Pancreas (tissue), 10 donors: ENCODE results near the gene DNAJB8. TPM values are rescaled to one million over a fixed set of nuclear protein-coding genes. Genes with fewer than 3 reads are reported as not detected.
A peak's percentile ranks its signal among the peaks of the same experiment; 100 is the strongest.

Experiments used
- ATAC-seq, 4 donors: fragments of 200-7000 bp; cut with Tn5 transposase; one replicate each; pipeline versions ENCODE4 v1.8.0 to v1.9.1; 2020; ENCODE audit warnings: mild to moderate bottlenecking in 4 of 4, moderate library complexity in 4 of 4
- DNase-seq, 6 donors: peaks; one replicate each; pipeline ENCODE4 v3.0.0-alpha.2; 2020
- FAIRE-seq: peaks from 2 replicates; lab custom pipeline; 2012; peaks lifted over from hg19 to GRCh38; lab: Jason Lieb, UNC
- H3K27ac ChIP-seq, 4 donors: fragments of 200-600 bp; sonication (generic); 1 replicate in 3 of 4; 2 replicates in 1 of 4; pipeline versions ENCODE4 v1.5.0 to v1.8.0; 2020
- H3K27me3 ChIP-seq, 4 donors: fragments of 200-600 bp; one replicate each; pipeline ENCODE4 v1.8.0; 2021
- H3K36me3 ChIP-seq, 3 donors: fragments of 200-600 bp; sonication (generic) in 1 of 3; one replicate each; pipeline versions ENCODE4 v1.5.0 to v1.8.0; 2020 to 2021
- H3K4me1 ChIP-seq, 3 donors: fragments of 200-600 bp; one replicate each; pipeline ENCODE4 v1.8.0; 2021
- H3K4me3 ChIP-seq, 4 donors: fragments of 200-600 bp; sonication (generic) in 2 of 4; one replicate each; pipeline versions ENCODE4 v1.5.0 to v1.8.0; 2020 to 2021
- H3K9me3 ChIP-seq, 4 donors: fragments of 200-600 bp; one replicate each; pipeline ENCODE4 v1.8.0; 2021
- WGBS, 2 donors: extraction: QIAGEN DNeasy Blood & Tissue Kit; methylation state at CpG; one replicate each; pipeline ENCODE4 v1.1.7; 2013; 5-methylcytosine and 5-hydroxymethylcytosine counted together
- intact Hi-C, 3 donors: fragments of 100-400 bp; cut with DNase I; formaldehyde crosslinking; loops; one replicate each; pipeline versions ENCODE4 v1.11.1 to v1.14.2; 2022
- polyA plus RNA-seq, 2 donors: library from polyadenylated mRNA; stranded (reverse); fragments of 200-250 nt; gene quantifications; one replicate each; pipeline ENCODE4 v1.2.3, GENCODE V29; 2013
- total RNA-seq, 6 donors: library from RNA; stranded (reverse); fragmentation: NEBNext Ultra II Directional in 4 of 6; extraction: Animal tissue kit (Norgen Biotek cat#: 25700) in 4 of 6; gene quantifications; one replicate each; pipeline versions ENCODE4 v1.2.1 to v1.2.4, GENCODE V29; 2021 to 2023
- TF ChIP-seq, protein P1 (sequence below), 4 donors: fragments of 200-600 bp; sonication (generic) in 3 of 4; IDR thresholded peaks; one replicate each; pipeline versions ENCODE4 v1.5.0 to v1.8.0; 2021; ENCODE audit warnings: antibody characterized with exemption in 4 of 4
- donor health status: healthy with polysubstance abuse.
- donor health status: DM: no; HTN: no; CAD: no; lungs with moderate emphysema.
- donor health status: DM: no; HTN: no; CAD: no.
- donor health status: control.
- donor health status: control.
- donor health status: Bipolar disorder and iron deficiency.
- donor health status: DM: yes; HTN: yes; CAD: no.
- donor health status: DM: no; HTN: no; CAD: no.
- donor health status: DM: no; HTN: no; CAD: no.
- donor health status: DM: yes; HTN: yes; CAD: no.

Gene DNAJB8
- total and polyA plus RNA-seq, 8 donors, result not detected

DNA sequence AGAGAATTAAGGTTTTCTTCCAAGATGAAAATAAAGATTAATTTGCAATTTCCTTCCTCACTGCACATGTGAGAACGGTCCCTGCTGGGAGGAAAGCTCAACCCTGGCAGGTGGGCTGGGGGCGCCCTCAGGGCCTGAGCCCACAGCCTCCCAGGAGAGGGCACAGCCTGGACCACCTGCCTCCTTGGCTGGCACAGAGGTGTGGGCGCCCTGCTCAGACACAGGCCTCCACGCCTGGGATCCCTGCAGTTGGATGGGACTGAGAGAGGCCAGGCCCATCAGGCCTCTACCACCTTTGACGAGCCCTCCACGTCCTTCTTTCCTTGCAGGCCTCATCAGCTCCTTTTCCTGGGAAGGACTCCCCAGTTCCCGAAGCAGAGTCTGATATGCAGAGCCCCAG, 46.4 kb downstream of the DNAJB8 start:
- no peak for FAIRE-seq
- 94 to 96% methylated on average over 7 of the region's 7 CpGs for WGBS, 2 donors

DNA sequence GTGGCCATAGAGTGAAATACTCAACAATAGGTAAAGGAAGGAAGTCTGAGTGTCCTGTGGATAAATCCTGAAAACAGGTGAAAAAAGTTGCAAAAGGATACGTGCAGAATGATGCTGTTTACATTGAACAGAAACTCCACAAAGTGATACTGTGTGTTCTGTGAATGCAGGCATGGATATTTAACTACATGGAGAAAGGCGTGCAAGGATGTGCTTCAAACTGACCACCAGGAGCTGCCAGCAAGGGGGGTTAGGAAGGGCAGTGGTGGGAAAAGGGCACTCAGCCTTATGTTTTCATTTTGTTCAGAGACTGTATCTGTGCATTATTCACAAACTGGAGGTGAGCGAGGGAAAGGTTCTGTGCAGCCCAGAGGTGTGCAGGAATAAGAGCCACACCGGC, 47.4 kb downstream of the DNAJB8 start:
- Histone ChIP-seq H3K27ac (no peak overlapping the region), H3K4me3 (no peak overlapping the region), H3K9me3 (no peaks in the 10 kb centered on the region), H3K27me3 (no peaks in the 10 kb centered on the region), H3K4me1 (no peaks in the 10 kb centered on the region), H3K36me3 (no peaks in the 10 kb centered on the region)
- ATAC-seq (no peak), DNase-seq (peak in 1 of 6 donors; percentile 5), FAIRE-seq (no peak)
- TF ChIP-seq, protein P1, sequence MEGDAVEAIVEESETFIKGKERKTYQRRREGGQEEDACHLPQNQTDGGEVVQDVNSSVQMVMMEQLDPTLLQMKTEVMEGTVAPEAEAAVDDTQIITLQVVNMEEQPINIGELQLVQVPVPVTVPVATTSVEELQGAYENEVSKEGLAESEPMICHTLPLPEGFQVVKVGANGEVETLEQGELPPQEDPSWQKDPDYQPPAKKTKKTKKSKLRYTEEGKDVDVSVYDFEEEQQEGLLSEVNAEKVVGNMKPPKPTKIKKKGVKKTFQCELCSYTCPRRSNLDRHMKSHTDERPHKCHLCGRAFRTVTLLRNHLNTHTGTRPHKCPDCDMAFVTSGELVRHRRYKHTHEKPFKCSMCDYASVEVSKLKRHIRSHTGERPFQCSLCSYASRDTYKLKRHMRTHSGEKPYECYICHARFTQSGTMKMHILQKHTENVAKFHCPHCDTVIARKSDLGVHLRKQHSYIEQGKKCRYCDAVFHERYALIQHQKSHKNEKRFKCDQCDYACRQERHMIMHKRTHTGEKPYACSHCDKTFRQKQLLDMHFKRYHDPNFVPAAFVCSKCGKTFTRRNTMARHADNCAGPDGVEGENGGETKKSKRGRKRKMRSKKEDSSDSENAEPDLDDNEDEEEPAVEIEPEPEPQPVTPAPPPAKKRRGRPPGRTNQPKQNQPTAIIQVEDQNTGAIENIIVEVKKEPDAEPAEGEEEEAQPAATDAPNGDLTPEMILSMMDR (IDR thresholded peaks at IDR 0.05), result no peak
- intact Hi-C loops, result no loop called here
- WGBS, 2 donors, result 96 to 99% methylated on average over 4 of the region's 4 CpGs

More for the DNA sequence above, 46.4 kb downstream of the DNAJB8 start:
- no peaks in the 10 kb centered on the region for H3K9me3 ChIP-seq
- no peak overlapping the region for H3K27ac ChIP-seq
- TF ChIP-seq, protein P1 (IDR thresholded peaks at IDR 0.05), result no peak
- no peak for ATAC-seq
- H3K36me3 ChIP-seq, result no peaks in the 10 kb centered on the region
- intact Hi-C loops, result loop anchor here in 1 of 3 donors (10.0 kb wide), 1 partner anchor 165 kb away; no protein-coding TSS in a partner anchor
- no peaks in the 10 kb centered on the region for H3K4me1 ChIP-seq
- DNase-seq, result peak in 2 of 6 donors; percentile 7 to 52
- H3K27me3 ChIP-seq, result no peaks in the 10 kb centered on the region
- no peak overlapping the region for H3K4me3 ChIP-seq

DNA sequence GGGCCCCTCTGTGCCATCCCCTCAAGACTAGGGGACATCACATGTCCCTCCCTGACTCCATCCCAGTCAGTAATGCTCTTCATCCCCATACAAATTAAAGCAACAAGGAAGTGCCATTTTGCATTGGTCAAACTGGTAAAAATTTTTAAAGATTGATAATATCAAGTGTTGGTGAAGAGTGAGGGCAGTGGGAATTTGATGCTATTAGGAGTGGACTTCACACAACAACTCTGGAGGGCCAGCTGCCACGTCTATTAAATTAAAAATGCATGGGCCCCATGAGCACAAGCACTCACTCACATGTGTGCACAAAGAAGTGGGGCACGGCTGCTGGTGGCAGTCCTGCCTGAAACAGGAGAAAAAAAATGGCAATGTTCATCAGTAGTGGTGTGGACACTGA, 47.8 kb downstream of the DNAJB8 start:
- 85 to 90% methylated on average over 2 of the region's 2 CpGs for WGBS, 2 donors
- no peak for DNase-seq
- Histone ChIP-seq H3K4me1 (no peaks in the 10 kb centered on the region), H3K9me3 (no peaks in the 10 kb centered on the region), H3K27me3 (no peaks in the 10 kb centered on the region), H3K27ac (no peak overlapping the region), H3K36me3 (no peaks in the 10 kb centered on the region), H3K4me3 (no peak overlapping the region)
- FAIRE-seq, result no peak
- ATAC-seq, result no peak
- TF ChIP-seq, protein P1 (IDR thresholded peaks at IDR 0.05), result no peak
- intact Hi-C loops, result no loop called here

DNA sequence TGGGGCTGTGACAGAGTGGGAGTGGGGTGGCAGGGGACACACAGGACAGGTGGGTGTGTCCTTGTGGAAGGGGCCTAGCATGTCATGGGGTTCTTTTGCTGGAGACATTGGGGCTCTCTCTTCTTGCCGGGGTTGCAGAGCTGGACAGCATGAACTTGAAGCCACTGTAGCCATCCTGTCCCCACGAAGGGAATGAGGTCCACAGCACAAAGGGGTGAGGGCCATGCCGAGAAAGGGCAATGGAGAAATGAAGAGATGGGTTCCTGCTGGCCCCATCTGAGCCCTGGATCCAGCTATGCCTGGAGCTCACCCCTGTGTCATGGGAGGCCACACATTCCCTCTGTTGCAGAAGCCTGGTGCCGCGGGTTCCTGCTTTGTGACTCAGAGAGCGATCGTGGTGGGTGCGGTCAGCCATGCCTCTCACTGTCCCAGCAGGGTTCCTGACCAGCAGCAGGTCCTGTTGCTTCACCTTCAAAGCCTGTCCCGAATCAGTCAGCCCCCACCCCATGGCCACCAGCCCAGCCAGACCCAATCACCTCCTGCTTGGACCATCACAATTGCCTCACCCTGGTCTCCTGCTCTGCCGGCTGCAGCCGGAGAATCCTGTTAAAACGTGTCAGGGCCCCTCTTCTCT, 50.0 kb downstream of the DNAJB8 start:
- Histone ChIP-seq H3K9me3 (no peaks in the 10 kb centered on the region), H3K4me3 (no peak overlapping the region), H3K4me1 (peaks cover 0 to 3% (median under 1%) of the 10 kb centered on the region in 3 donors), H3K27ac (no peak overlapping the region), H3K36me3 (no peaks in the 10 kb centered on the region), H3K27me3 (no peaks in the 10 kb centered on the region)
- DNase-seq (no peak), FAIRE-seq (no peak), ATAC-seq (no peak)
- intact Hi-C loops, result no loop called here
- TF ChIP-seq, protein P1 (IDR thresholded peaks at IDR 0.05), result no peak
- WGBS, 2 donors, result 86 to 93% methylated on average over 10 to 12 of the region's 12 CpGs
